ENCODE data around the gene ENKUR.

ENKUR gene

GRCh38 chr10:25056726-25057125 is 40.8 kb upstream of the ENKUR start:
- TF ChIP-seq CTCF (conservative IDR thresholded peaks at IDR 0.05; ENCODE audit: low read depth, low read length) = no peak
- Histone ChIP-seq H3K27ac (no peak overlapping the region), H4K20me1 (ENCODE audit: insufficient read depth) (no peaks in the 10 kb centered on the region), H3K4me3 (IDR thresholded peaks at IDR 0.05; ENCODE audit: insufficient read depth, low read depth, low read length) (no peak overlapping the region), H3K27me3 (ENCODE audit: insufficient read depth, low read depth) (no peaks in the 10 kb centered on the region), H3K9ac (no peak overlapping the region), H3K4me1 (ENCODE audit: low read depth, poor library complexity, severe bottlenecking) (no peaks in the 10 kb centered on the region), H3K4me2 (no peak overlapping the region), H2AFZ (ENCODE audit: low read depth) (no peak overlapping the region), H3K79me2 (ENCODE audit: insufficient read depth, low read depth) (no peaks in the 10 kb centered on the region), H3K36me3 (ENCODE audit: insufficient read depth) (no peaks in the 10 kb centered on the region)

GRCh38 chr10:25052012-25052411 is 36.1 kb upstream of the ENKUR start:
- Histone ChIP-seq H3K4me3 (IDR thresholded peaks at IDR 0.05; ENCODE audit: insufficient read depth, low read depth, low read length) (no peak overlapping the region), H3K4me1 (ENCODE audit: low read depth, poor library complexity, severe bottlenecking) (no peaks in the 10 kb centered on the region), H3K79me2 (ENCODE audit: insufficient read depth, low read depth) (no peaks in the 10 kb centered on the region), H3K36me3 (ENCODE audit: insufficient read depth) (no peaks in the 10 kb centered on the region), H3K4me2 (no peak overlapping the region), H2AFZ (ENCODE audit: low read depth) (no peak overlapping the region), H3K9ac (no peak overlapping the region), H4K20me1 (ENCODE audit: insufficient read depth) (no peaks in the 10 kb centered on the region), H3K27me3 (ENCODE audit: insufficient read depth, low read depth) (no peaks in the 10 kb centered on the region), H3K27ac (no peak overlapping the region)
- TF ChIP-seq CTCF (conservative IDR thresholded peaks at IDR 0.05; ENCODE audit: low read depth, low read length) = no peak

GRCh38 chr10:25050402-25050801 is 34.4 kb upstream of the ENKUR start:
- Histone ChIP-seq H3K79me2 (ENCODE audit: insufficient read depth, low read depth) (no peaks in the 10 kb centered on the region), H3K36me3 (ENCODE audit: insufficient read depth) (no peaks in the 10 kb centered on the region), H3K4me2 (no peak overlapping the region), H3K27ac (no peak overlapping the region), H2AFZ (ENCODE audit: low read depth) (no peak overlapping the region), H3K27me3 (ENCODE audit: insufficient read depth, low read depth) (no peaks in the 10 kb centered on the region), H3K9ac (no peak overlapping the region), H3K4me3 (IDR thresholded peaks at IDR 0.05; ENCODE audit: insufficient read depth, low read depth, low read length) (no peak overlapping the region), H3K4me1 (ENCODE audit: low read depth, poor library complexity, severe bottlenecking) (no peaks in the 10 kb centered on the region), H4K20me1 (ENCODE audit: insufficient read depth) (no peaks in the 10 kb centered on the region)
- TF ChIP-seq CTCF (conservative IDR thresholded peaks at IDR 0.05; ENCODE audit: low read depth, low read length) = no peak

- no peak overlapping the region for H3K9ac ChIP-seq
- H3K36me3 ChIP-seq (ENCODE audit: insufficient read depth) = no peaks in the 10 kb centered on the region
- no peaks in the 10 kb centered on the region for H4K20me1 ChIP-seq (ENCODE audit: insufficient read depth)
- no peak overlapping the region for H3K4me3 ChIP-seq (IDR thresholded peaks at IDR 0.05; ENCODE audit: insufficient read depth, low read depth, low read length)
- no peaks in the 10 kb centered on the region for H3K79me2 ChIP-seq (ENCODE audit: insufficient read depth, low read depth)
- H3K4me2 ChIP-seq = no peak overlapping the region
- H2AFZ ChIP-seq (ENCODE audit: low read depth) = no peak overlapping the region
- no peak overlapping the region for H3K27ac ChIP-seq
- TF ChIP-seq CTCF (conservative IDR thresholded peaks at IDR 0.05; ENCODE audit: low read depth, low read length) = no peak
- no peaks in the 10 kb centered on the region for H3K27me3 ChIP-seq (ENCODE audit: insufficient read depth, low read depth)
- no peaks in the 10 kb centered on the region for H3K4me1 ChIP-seq (ENCODE audit: low read depth, poor library complexity, severe bottlenecking)
Measured at GRCh38 chr10:25049966-25050365, 34.0 kb upstream of the ENKUR start.

GRCh38 chr10:25048450-25048849 is 32.5 kb upstream of the ENKUR start:
- Histone ChIP-seq H3K4me3 (IDR thresholded peaks at IDR 0.05; ENCODE audit: insufficient read depth, low read depth, low read length) (no peak overlapping the region), H4K20me1 (ENCODE audit: insufficient read depth) (no peaks in the 10 kb centered on the region), H3K4me1 (ENCODE audit: low read depth, poor library complexity, severe bottlenecking) (no peaks in the 10 kb centered on the region), H2AFZ (ENCODE audit: low read depth) (no peak overlapping the region), H3K27ac (no peak overlapping the region), H3K27me3 (ENCODE audit: insufficient read depth, low read depth) (no peaks in the 10 kb centered on the region), H3K79me2 (ENCODE audit: insufficient read depth, low read depth) (no peaks in the 10 kb centered on the region), H3K4me2 (no peak overlapping the region), H3K36me3 (ENCODE audit: insufficient read depth) (no peaks in the 10 kb centered on the region), H3K9ac (no peak overlapping the region)
- TF ChIP-seq CTCF (conservative IDR thresholded peaks at IDR 0.05; ENCODE audit: low read depth, low read length) = no peak

All from KMS-11 (cell line).